HG03060 (cell line): ENCODE data around the gene FBXL13.
"Not testable (repeated sequence)": the region's sequence is repeated elsewhere in the genome, so short reads cannot be mapped to it uniquely, and the experiment has no call there.

Experiments
- ATAC-seq: cut with Tn5 transposase; IDR thresholded peaks from one replicate; pipeline ENCODE4 v1.9.1; 2021; ENCODE audit warnings: low read depth, moderate number of reproducible peaks; ENCODE audit not compliant: unreplicated experiment

FBXL13 gene

GRCh38 chr7:102988631-102989560 is 85.7 kb downstream of the FBXL13 start:
- ATAC-seq: no peak

- no peak for ATAC-seq
Measured at GRCh38 chr7:102988088-102988487, 86.5 kb downstream of the FBXL13 start.

- no peak for ATAC-seq
Measured at GRCh38 chr7:102985176-102985783, 89.3 kb downstream of the FBXL13 start.

- no peak for ATAC-seq
Measured at GRCh38 chr7:102983602-102984001, 91.0 kb downstream of the FBXL13 start.

GRCh38 chr7:102982235-102982634 is 92.4 kb downstream of the FBXL13 start:
- no peak for ATAC-seq

- ATAC-seq: no peak
Measured at GRCh38 chr7:102981451-102981850, 93.1 kb downstream of the FBXL13 start.

- no peak for ATAC-seq
Measured at GRCh38 chr7:102979670-102980069, 94.9 kb downstream of the FBXL13 start.

- no peak for ATAC-seq
Measured at GRCh38 chr7:102978284-102978683, 96.3 kb downstream of the FBXL13 start.

- not testable (repeated sequence) for ATAC-seq
Measured at GRCh38 chr7:102977586-102977985, 97.0 kb downstream of the FBXL13 start.

GRCh38 chr7:102976493-102976892 is 98.1 kb downstream of the FBXL13 start:
- no peak for ATAC-seq

GRCh38 chr7:102975854-102976253 is 98.7 kb downstream of the FBXL13 start:
- ATAC-seq: no peak

GRCh38 chr7:102974366-102975236 is 100.0 kb downstream of the FBXL13 start:
- ATAC-seq: no peak

GRCh38 chr7:102973096-102973802 is 101.3 kb downstream of the FBXL13 start:
- ATAC-seq: no peak

GRCh38 chr7:102967798-102968197 is 106.8 kb downstream of the FBXL13 start:
- no peak for ATAC-seq

- no peak for ATAC-seq
Measured at GRCh38 chr7:102966465-102966864, 108.1 kb downstream of the FBXL13 start.

GRCh38 chr7:102961993-102962392 is 112.6 kb downstream of the FBXL13 start:
- not testable (repeated sequence) for ATAC-seq

- ATAC-seq: not testable (repeated sequence)
Measured at GRCh38 chr7:102958004-102958403, 116.6 kb downstream of the FBXL13 start.

- ATAC-seq: not testable (repeated sequence)
Measured at GRCh38 chr7:102954359-102954758, 120.2 kb downstream of the FBXL13 start.

GRCh38 chr7:102953406-102953805 is 121.2 kb downstream of the FBXL13 start:
- no peak for ATAC-seq

- ATAC-seq: no peak
Measured at GRCh38 chr7:102951839-102952238, 122.8 kb downstream of the FBXL13 start.
